VCaP (cell line): ENCODE results near the gene CHST11.
A peak's percentile ranks its signal among the peaks of the same experiment; 100 is the strongest.

Experiments used
- H3K27ac ChIP-seq: fragments of 450-650 bp; 2 replicates; pipeline ENCODE4 v1.5.1; 2017
- TF ChIP-seq, protein P1 (sequence below): fragments of 450-650 bp; conservative IDR thresholded peaks from 2 replicates; pipeline ENCODE4 v1.5.1; 2017; ENCODE audit warnings: mild to moderate bottlenecking, moderate library complexity

Gene CHST11

DNA sequence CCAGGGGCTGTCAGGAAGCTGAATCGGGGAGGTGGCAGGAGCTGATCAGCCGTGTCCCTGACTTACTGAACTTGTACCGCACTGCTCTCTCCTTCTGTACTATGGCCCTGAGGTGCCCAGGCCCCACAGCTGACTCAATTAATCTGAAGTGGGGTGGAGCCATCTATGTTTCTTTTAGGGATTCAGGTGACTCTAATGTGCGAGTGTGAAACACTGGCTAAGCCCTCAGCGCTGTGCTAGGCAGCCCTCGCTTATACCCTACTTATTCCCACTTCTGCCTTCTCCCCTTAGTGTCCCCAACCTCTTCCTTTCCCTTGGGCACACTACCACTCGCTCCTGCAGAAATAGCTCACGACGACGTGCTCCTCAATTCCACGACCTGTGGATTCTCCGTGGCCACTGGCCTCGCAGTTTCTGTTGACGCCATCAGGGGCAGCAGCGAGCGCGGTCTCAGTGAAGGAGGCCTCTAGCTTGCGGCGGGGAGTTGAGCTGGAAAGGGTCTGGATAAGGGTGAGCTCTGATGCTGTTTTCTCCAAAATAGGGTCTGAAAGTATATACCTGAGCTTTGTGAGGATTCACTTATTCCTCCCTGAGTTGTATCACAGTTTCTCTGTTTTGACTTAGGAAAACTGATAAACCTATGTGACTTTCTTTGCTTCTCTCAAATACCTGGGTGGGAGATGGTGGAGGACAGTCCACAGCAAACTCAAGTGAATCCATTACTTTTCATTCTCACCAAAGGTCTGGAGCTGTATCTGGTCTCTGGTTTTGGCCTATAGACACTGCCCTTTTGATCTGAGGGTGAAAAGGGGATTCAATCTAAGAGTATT, 333.8 kb downstream of the CHST11 start:
- TF ChIP-seq, protein P1, sequence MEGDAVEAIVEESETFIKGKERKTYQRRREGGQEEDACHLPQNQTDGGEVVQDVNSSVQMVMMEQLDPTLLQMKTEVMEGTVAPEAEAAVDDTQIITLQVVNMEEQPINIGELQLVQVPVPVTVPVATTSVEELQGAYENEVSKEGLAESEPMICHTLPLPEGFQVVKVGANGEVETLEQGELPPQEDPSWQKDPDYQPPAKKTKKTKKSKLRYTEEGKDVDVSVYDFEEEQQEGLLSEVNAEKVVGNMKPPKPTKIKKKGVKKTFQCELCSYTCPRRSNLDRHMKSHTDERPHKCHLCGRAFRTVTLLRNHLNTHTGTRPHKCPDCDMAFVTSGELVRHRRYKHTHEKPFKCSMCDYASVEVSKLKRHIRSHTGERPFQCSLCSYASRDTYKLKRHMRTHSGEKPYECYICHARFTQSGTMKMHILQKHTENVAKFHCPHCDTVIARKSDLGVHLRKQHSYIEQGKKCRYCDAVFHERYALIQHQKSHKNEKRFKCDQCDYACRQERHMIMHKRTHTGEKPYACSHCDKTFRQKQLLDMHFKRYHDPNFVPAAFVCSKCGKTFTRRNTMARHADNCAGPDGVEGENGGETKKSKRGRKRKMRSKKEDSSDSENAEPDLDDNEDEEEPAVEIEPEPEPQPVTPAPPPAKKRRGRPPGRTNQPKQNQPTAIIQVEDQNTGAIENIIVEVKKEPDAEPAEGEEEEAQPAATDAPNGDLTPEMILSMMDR: peak; percentile 60
- no peak overlapping the region for H3K27ac ChIP-seq

DNA sequence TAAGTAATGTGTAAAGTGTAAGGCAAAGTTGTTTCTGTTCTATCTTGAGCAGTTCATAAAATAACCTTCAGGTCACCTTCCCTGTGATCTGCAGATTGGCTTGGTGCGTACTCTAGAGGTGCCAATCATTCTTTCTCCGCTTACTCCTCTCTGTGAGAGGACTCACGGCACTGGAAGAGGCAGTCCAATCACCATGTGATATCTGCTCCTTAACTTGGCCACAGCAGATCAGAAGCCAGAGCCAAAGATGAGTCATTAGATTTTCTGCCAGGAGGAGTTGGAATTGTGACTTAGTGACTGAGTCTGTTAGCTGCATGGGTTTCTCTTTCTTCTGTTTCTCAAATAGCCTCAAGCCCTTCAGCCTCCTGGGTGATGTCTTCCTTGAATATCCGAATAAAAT, 335.8 kb downstream of the CHST11 start:
- TF ChIP-seq, protein P1: no peak
- H3K27ac ChIP-seq: no peak overlapping the region

DNA sequence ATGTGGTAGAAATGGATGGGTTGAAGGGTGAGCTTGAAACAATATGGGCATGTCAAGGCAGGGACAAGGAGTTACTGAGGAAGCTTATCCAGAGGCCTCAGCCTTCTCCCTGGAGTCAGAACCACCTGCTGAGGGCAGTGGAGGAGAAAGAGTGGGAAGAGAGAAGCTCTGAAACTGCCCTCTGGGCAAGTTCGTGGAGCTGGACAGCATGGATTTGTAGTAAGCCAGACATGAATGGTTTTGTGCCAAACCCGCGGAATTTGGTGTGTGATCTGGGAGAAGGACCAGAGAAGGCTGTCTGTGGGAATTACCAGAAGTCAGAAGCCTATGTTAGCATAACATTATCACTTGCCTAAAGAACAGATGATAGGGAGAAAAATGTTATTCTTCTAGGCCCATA, 336.5 kb downstream of the CHST11 start:
- TF ChIP-seq, protein P1: no peak
- no peak overlapping the region for H3K27ac ChIP-seq

DNA sequence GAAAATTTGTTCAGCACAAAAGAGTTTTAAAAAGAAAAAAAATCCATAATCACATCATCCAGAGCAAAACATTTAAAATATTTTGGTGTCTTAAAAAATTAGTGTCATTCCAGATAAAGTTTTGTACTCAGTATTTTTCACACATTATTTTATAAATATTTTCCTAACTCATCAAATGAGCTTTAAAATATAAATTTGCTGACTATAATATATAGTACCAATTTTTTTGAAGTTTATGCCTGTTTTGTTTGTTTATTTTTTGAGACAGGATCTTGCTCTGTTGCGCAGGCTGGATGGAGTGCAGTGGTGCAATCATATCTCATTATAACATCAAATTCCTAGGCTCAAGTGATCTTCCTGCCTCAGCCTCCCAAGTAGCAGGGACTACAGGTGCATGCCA, 337.2 kb downstream of the CHST11 start:
- H3K27ac ChIP-seq: no peak overlapping the region
- TF ChIP-seq, protein P1: no peak

DNA sequence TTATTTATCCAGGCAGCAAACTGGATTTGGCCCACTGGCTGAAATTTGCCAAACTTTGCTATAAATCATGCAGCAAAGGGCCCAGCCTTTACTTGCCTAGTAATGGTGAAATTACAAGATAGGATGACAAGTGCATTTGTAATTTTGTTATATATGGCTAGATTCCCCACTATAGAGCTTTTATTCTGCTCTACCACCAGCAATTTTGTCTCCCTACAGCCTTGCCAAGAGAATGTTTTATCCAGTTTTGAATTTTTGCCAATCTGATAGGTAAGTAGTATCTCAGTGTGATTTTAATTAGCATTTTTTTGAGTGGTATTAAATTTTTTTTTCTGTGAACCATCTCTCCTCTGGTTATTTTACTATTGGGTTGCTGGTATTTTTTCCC, 339.7 kb downstream of the CHST11 start:
- TF ChIP-seq, protein P1: no peak
- H3K27ac ChIP-seq: no peak overlapping the region

DNA sequence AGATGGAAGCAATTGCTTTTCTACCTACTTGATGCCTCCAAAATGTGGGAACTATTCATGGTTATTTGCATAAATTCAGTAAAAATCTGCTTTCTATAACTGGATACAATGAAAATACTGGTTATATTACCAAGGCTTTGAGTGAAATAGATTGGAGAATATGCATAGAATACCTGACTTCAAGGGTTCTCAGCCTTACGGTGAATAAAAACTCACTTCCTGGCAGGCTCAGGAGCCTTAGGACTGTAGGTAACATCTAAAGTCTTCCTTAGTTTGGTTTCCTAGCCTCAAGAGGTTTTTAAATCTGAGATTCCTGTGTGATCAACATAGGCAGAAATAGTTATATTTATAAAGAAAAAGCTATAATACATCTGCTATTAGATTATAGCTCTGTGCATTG, 342.7 kb downstream of the CHST11 start:
- TF ChIP-seq, protein P1: no peak
- no peak overlapping the region for H3K27ac ChIP-seq

DNA sequence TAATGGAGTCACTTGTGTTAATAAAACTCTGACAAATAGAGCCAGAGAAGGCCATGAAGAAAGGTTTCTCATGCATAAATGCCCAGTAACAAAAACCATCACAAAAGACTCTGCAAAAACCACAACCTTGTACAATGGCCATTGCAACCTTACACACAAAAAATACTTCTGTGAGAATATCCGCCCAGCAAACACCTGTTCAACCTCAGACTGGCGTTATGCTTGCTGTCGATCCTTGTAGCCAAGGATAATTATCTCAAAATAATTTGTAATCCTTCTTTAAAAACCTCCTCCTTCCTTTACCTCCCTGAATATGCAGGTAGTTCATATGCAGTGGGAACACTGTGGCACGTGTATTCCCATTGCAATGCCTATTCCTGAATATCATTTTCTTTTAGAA, 344.3 kb downstream of the CHST11 start:
- no peak overlapping the region for H3K27ac ChIP-seq
- TF ChIP-seq, protein P1: no peak
